ENCODE data around the gene COBL.

The COBL gene

GRCh38 chr7:50973814-50974213, 342.8 kb downstream of the COBL start:
- DNase-seq (ENCODE audit: low read depth in 1 of 2, low spot score in 1 of 2): no peak

- DNase-seq (ENCODE audit: low read depth in 1 of 2, low spot score in 1 of 2): no peak
Measured at GRCh38 chr7:50970092-50970491, 346.5 kb downstream of the COBL start.

All from activated CD4-positive, alpha-beta T cell treated with anti-CD3 and anti-CD28 coated beads, Interleukin-2, amount 50 U/mL, for 24 hours (primary cell).